Activated CD8-positive, alpha-beta T cell treated with anti-CD3 and anti-CD28 coated beads for 36 hours (primary cell): ENCODE data around the gene PRKN. TPM values are rescaled to one million over a fixed set of nuclear protein-coding genes. Genes with fewer than 3 reads are reported as not detected.

Experiments
- ATAC-seq: fragments of 200-7000 bp; cut with Tn5 transposase; one replicate; pipeline ENCODE4 v1.10.0; 2021; ENCODE audit warnings: mild to moderate bottlenecking, moderate library complexity
- CTCF ChIA-PET: fragments of 350-600 bp; sonication (Branson Sonifier 250); formaldehyde crosslinking; loops from one replicate; lab custom pipeline; 2021; ENCODE audit warnings: antibody characterized with exemption; lab: Charles Lee
- POLR2A ChIA-PET: fragments of 350-600 bp; sonication (Branson Sonifier 250); formaldehyde crosslinking; loops from one replicate; lab custom pipeline; 2021; ENCODE audit warnings: antibody characterized with exemption; lab: Charles Lee
- DNase-seq: peaks from one replicate; pipeline ENCODE4 v3.0.0-alpha.2; 2020
- H3K27ac Mint-ChIP-seq: one replicate; pipeline ENCODE4 v1.8.0; 2021; ENCODE audit warnings: mild to moderate bottlenecking, mixed read lengths
- H3K27me3 Mint-ChIP-seq: one replicate; pipeline ENCODE4 v1.8.0; 2021; ENCODE audit warnings: mixed read lengths
- H3K36me3 Mint-ChIP-seq: one replicate; pipeline ENCODE4 v1.8.0; 2021; ENCODE audit warnings: low read depth, mixed read lengths
- H3K4me1 Mint-ChIP-seq: one replicate; pipeline ENCODE4 v1.8.0; 2021; ENCODE audit warnings: low read depth, mixed read lengths
- H3K4me3 Mint-ChIP-seq: one replicate; pipeline ENCODE4 v1.8.0; 2021; ENCODE audit warnings: mild to moderate bottlenecking, moderate library complexity, mixed read lengths
- H3K9me3 Mint-ChIP-seq: one replicate; pipeline ENCODE4 v1.8.0; 2021; ENCODE audit warnings: mixed read lengths
- CTCF ChIP-seq: fragments of 200-600 bp; IDR thresholded peaks from one replicate; pipeline ENCODE4 v1.8.0; 2022; ENCODE audit warnings: antibody characterized with exemption, mild to moderate bottlenecking
- intact Hi-C: fragments of 100-400 bp; cut with micrococcal nuclease; formaldehyde crosslinking; loops from one replicate; pipeline ENCODE4 v1.10.0; 2022
- total RNA-seq, 2 experiments: library from RNA; stranded (reverse); gene quantifications; one replicate each; pipeline ENCODE4 v1.2.3, GENCODE V29; 2021

Gene PRKN
- total RNA-seq, 2 experiments from 2014 or later = 1.2 to 1.4 TPM

DNA sequence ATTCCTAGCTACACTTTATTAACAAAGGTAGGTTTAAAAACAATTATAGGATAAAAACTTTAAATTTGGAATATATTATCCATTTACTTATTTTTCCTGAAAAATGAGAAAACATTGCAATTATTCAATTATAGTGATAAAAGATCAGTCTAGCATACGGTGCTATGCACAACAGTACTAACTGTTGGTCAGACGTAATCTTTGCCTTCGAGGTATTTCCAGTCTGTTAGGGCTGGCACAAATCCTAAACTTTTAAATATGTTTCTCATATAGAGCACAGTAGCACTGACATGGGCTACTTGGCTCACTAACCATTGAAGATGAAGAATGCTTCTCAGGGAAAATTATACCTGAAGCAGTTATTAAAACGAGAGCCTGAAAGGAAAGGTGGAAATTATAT lies 214.8 kb downstream of the PRKN start:
- intact Hi-C loops = no loop called here
- DNase-seq (no peak), ATAC-seq (no peak)
- Mint-ChIP-seq H3K27me3 (no peaks in the 10 kb centered on the region), H3K4me1 (no peaks in the 10 kb centered on the region), H3K27ac (no peak overlapping the region), H3K36me3 (no peaks in the 10 kb centered on the region), H3K9me3 (no peaks in the 10 kb centered on the region), H3K4me3 (no peak overlapping the region)
- TF ChIP-seq CTCF = no peak
- POLR2A ChIA-PET = no interaction called here
- CTCF ChIA-PET = no interaction called here

DNA sequence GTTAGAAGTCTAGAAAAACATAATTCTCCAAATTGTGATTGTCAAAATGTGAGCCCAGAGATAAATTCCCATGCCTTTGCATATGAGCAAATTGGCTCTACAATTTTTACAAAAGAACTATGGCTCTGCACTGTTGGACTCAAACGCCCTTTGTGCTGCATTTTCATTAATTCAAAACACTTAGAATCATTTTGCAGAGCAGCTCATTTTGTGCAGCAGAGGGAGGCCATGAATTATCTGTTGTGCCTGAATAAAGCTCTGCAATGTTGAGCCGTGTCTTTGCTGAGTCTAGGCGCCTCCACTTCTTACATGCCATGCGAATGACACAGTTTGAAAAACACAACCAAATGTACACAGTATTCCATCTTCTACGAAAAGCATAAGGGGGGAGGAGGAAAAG lies 230.2 kb downstream of the PRKN start:
- H3K9me3 Mint-ChIP-seq = no peaks in the 10 kb centered on the region
- no peak overlapping the region for H3K27ac Mint-ChIP-seq
- POLR2A ChIA-PET = no interaction called here
- intact Hi-C loops = no loop called here
- CTCF ChIA-PET = no interaction called here
- no peak overlapping the region for H3K4me3 Mint-ChIP-seq
- ATAC-seq = no peak
- no peak for DNase-seq
- no peak for TF ChIP-seq CTCF
- H3K4me1 Mint-ChIP-seq = no peaks in the 10 kb centered on the region
- H3K36me3 Mint-ChIP-seq = no peaks in the 10 kb centered on the region
- no peaks in the 10 kb centered on the region for H3K27me3 Mint-ChIP-seq

DNA sequence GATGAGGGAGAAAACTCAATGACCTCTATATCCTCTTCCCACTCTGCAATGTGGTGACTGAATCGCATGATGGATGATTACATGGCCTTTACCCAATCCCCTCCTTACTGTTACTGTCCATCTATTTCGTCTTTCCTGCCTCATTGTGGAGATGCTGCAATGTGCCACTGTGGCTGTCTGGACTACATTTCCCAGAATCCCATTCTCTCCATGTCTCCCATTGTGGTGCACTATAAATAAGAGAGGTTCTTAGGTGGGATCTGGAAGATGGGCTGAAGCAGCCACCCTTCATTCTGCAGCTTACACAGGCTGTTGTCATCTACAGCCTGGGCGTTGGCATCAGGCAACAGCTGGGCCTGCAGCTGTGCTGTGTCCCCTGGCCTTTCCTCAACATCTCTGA lies 233.6 kb downstream of the PRKN start:
- Mint-ChIP-seq H3K4me3 (no peak overlapping the region), H3K9me3 (no peaks in the 10 kb centered on the region), H3K4me1 (no peaks in the 10 kb centered on the region), H3K27ac (no peak overlapping the region), H3K27me3 (no peaks in the 10 kb centered on the region), H3K36me3 (no peaks in the 10 kb centered on the region)
- ATAC-seq (no peak), DNase-seq (no peak)
- no peak for TF ChIP-seq CTCF
- CTCF ChIA-PET = no interaction called here
- intact Hi-C loops = no loop called here
- POLR2A ChIA-PET = no interaction called here

- Mint-ChIP-seq H3K9me3 (no peaks in the 10 kb centered on the region), H3K4me3 (no peak overlapping the region), H3K4me1 (no peaks in the 10 kb centered on the region), H3K36me3 (no peaks in the 10 kb centered on the region), H3K27ac (no peak overlapping the region), H3K27me3 (no peaks in the 10 kb centered on the region)
- ChIA-PET CTCF (no interaction called here), POLR2A (no interaction called here)
- intact Hi-C loops = no loop called here
- TF ChIP-seq CTCF = no peak
- no peak for DNase-seq
- ATAC-seq = no peak
Observed at GRCh38 chr6:162491637-162492036, 235.9 kb downstream of the PRKN start.

DNA sequence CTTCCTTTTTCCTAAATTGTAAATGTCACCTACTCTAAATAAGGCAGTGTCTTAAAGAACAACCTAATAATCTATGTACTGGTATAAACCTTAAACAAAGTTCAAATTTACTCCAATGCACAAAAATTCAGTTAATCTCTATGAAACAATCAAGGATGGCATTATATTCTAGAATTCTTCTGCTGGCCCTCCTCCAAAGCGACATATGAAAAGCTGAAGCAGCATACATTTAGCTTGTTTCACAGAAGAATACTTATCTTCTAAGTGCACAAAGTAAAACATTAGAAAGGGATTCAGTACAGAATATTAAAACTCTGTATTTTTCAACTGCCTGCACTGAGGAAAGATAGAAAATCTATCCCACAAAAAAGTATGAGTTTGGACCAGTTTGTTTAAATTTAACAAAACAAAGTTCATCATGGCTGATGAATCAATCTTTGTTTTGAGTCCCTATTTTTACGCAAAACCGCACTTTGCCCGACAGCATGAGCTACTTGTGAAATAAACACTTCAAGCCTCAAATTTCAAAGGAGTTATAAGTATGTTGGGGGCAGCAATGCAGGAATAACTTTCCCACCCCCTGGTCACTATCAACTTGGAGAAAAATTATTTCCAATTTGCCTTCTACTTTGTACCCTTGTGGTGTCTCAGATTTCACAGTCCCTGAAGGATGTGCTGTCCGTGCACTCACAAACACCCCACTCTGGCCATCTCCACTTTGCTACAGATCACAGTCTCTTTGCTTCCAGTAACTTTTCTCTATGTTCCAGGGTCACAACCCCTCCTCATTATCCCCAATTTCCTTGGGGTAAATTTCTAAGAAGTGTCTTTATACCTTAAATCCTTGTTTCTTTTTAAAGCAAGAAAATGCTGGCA lies 238.2 kb downstream of the PRKN start:
- intact Hi-C loops = no loop called here
- Mint-ChIP-seq H3K4me1 (no peaks in the 10 kb centered on the region), H3K9me3 (no peaks in the 10 kb centered on the region), H3K27ac (no peak overlapping the region), H3K36me3 (no peaks in the 10 kb centered on the region), H3K27me3 (no peaks in the 10 kb centered on the region), H3K4me3 (no peak overlapping the region)
- POLR2A ChIA-PET = no interaction called here
- CTCF ChIA-PET = no interaction called here
- DNase-seq (no peak), ATAC-seq (no peak)
- TF ChIP-seq CTCF = no peak
